IPS DF 4.7 (cell line): ENCODE measurements around the gene MLF1.

Source experiments
- DNase-seq: peaks from one replicate; pipeline ENCODE4 v3.0.0-alpha.2; 2013; ENCODE audit warnings: low spot score; ENCODE audit errors: extremely low read depth

The MLF1 gene

GRCh38 chr3:158574646-158575045 is 3.7 kb downstream of the MLF1 start:
- no peak for DNase-seq

GRCh38 chr3:158590223-158590622 is 19.2 kb downstream of the MLF1 start:
- DNase-seq, result no peak

GRCh38 chr3:158600787-158601186 is 29.8 kb downstream of the MLF1 start:
- DNase-seq, result no peak

GRCh38 chr3:158602227-158602626 is 31.2 kb downstream of the MLF1 start:
- DNase-seq, result no peak

- DNase-seq, result no peak
Measured at GRCh38 chr3:158617982-158618875, 47.2 kb downstream of the MLF1 start.

- DNase-seq, result no peak
Measured at GRCh38 chr3:158625881-158626280, 54.9 kb downstream of the MLF1 start.

- DNase-seq, result no peak
Measured at GRCh38 chr3:158631981-158632380, 61.0 kb downstream of the MLF1 start.

- DNase-seq, result no peak
Measured at GRCh38 chr3:158640646-158641045, 69.7 kb downstream of the MLF1 start.

- DNase-seq, result no peak
Measured at GRCh38 chr3:158642005-158642404, 71.0 kb downstream of the MLF1 start.

GRCh38 chr3:158642474-158643210 is 71.6 kb downstream of the MLF1 start:
- DNase-seq, result no peak

- DNase-seq, result peak; percentile 85
Measured at GRCh38 chr3:158644345-158644908, 73.4 kb downstream of the MLF1 start, which contains the start of gene GFM1. Gene GFM1, plus strand, starts transcription at chr3:158644527. Its CDS starts 108 bp downstream, at chr3:158644635.

GRCh38 chr3:158649791-158650190 is 78.8 kb downstream of the MLF1 start:
- DNase-seq, result no peak

- DNase-seq, result no peak
Measured at GRCh38 chr3:158651192-158651591, 80.2 kb downstream of the MLF1 start.

GRCh38 chr3:158652463-158652862 is 81.5 kb downstream of the MLF1 start:
- no peak for DNase-seq
